Adrenal gland (tissue), 19 donors: ENCODE data around the gene KCNA1. TPM values are rescaled to one million over a fixed set of nuclear protein-coding genes. Genes with fewer than 3 reads are reported as not detected.

Experiments
- DNase-seq, 7 donors: peaks; one replicate each; pipeline ENCODE4 v3.0.0-alpha.2; 2019 to 2020
- H3K27ac ChIP-seq, 5 donors: fragments of 200-600 bp; sonication (generic) in 4 of 5; 1 replicate in 3 of 5; 2 replicates in 2 of 5; pipeline versions ENCODE4 v1.5.1 to v1.8.0; 2016 to 2020; ENCODE audit warnings: mild to moderate bottlenecking in 1 of 5
- H3K27me3 ChIP-seq: fragments of 200-600 bp; 2 replicates; pipeline ENCODE4 v1.8.0; 2021
- H3K36me3 ChIP-seq, 2 donors: fragments of 200-600 bp; replicated peaks in 1 of 2; 1 replicate in 1 of 2; 2 replicates in 1 of 2; pipeline versions ENCODE4 v1.5.1 to v1.8.0; 2018 to 2022
- H3K4me1 ChIP-seq, 2 donors: fragments of 200-600 bp; replicated peaks in 1 of 2; 1 replicate in 1 of 2; 2 replicates in 1 of 2; pipeline versions ENCODE4 v1.5.1 to v1.8.0; 2018 to 2021
- H3K4me3 ChIP-seq, 4 donors: fragments of 200-600 bp; sonication (generic) in 3 of 4; one replicate each; pipeline ENCODE4 v1.5.1; 2016 to 2018
- H3K9me3 ChIP-seq, 3 donors: fragments of 200-600 bp; sonication (generic) in 1 of 3; replicated peaks in 1 of 3; 1 replicate in 2 of 3; 2 replicates in 1 of 3; pipeline versions ENCODE4 v1.5.1 to v1.8.0; 2016 to 2021
- POLR2A ChIP-seq, 2 donors: fragments of 450-650 bp; IDR thresholded peaks; one replicate each; pipeline ENCODE4 v1.6.1; 2017; ENCODE audit warnings: antibody characterized with exemption in 2 of 2, mild to moderate bottlenecking in 2 of 2, moderate library complexity in 1 of 2
- WGBS, 4 donors: extraction: QIAGEN DNeasy Blood & Tissue Kit in 2 of 4; methylation state at CpG; one replicate each; pipeline versions ENCODE4 v1.1.5 to v1.1.7; 2013 to 2017; 5-methylcytosine and 5-hydroxymethylcytosine counted together
- intact Hi-C, 2 donors: fragments of 100-400 bp; cut with DNase I; formaldehyde crosslinking; loops; one replicate each; pipeline versions ENCODE4 v1.14.1 to v1.15.0; 2022 to 2023
- long read RNA-seq, 10 donors: library from polyadenylated mRNA in 3 of 10; unstranded in 2 of 10; stranded (forward) in 1 of 10; transcript quantifications; one replicate each; pipeline ENCODE4 v2.0.0 and lab custom pipeline, GENCODE V29; 2021 to 2026
- polyA plus RNA-seq, 3 donors: library from polyadenylated mRNA; stranded (reverse); fragments of 200-250 nt in 2 of 3; fragments of 350-450 nt in 1 of 3; fragmentation: Illumina TruSeq in 1 of 3; extraction: RNeasy Lipid Tissue Mini Kit (QIAGEN cat#74804) in 1 of 3; gene quantifications; one replicate each; pipeline ENCODE4 v1.2.3, GENCODE V29; 2013 to 2014
- total RNA-seq, 9 donors: library from RNA; depleted of rRNA in 4 of 9; stranded (reverse); fragments of >200 nt in 4 of 9; fragments of 120-200 nt in 1 of 9; fragmentation: NEBNext Ultra II Directional in 1 of 9; extraction: Animal tissue kit (Norgen Biotek cat#: 25700) in 1 of 9; gene quantifications; one replicate each; pipeline versions ENCODE4 v1.1.0 to v1.2.4, GENCODE V29; 2013 to 2023
- TF ChIP-seq, protein P1 (sequence below), 6 experiments: fragments of 450-650 bp in 4 of 6; fragments of 200-600 bp in 2 of 6; sonication (generic) in 1 of 6; IDR thresholded peaks; 1 replicate in 5 of 6; 2 replicates in 1 of 6; pipeline versions ENCODE4 v1.5.1 to v1.8.0; 2016 to 2021; ENCODE audit warnings: antibody characterized with exemption in 6 of 6, mild to moderate bottlenecking in 2 of 6, moderate library complexity in 1 of 6
- donor health status: healthy with polysubstance abuse.
- donor health status: Bipolar disorder and iron deficiency.
- donor health status: DM: yes; HTN: yes; CAD: no.
- donor health status: DM: no; HTN: no; CAD: no.
- donor health status: DM: no; HTN: no; CAD: no.
- donor health status: DM: yes; HTN: yes; CAD: no.

Gene KCNA1
- under 1 TPM in 1 of 9 donors, not detected in 8; under 0.01 TPM for total RNA-seq
- polyA plus RNA-seq = not detected
- long read RNA-seq, donor 1 = 0 reads
- long read RNA-seq, donor 2 = 0 reads
- long read RNA-seq, donor 3 = 0 reads
- long read RNA-seq, donor 4 = 0 reads
- long read RNA-seq, donor 5 = 0 reads
- long read RNA-seq, donor 6 = 0 reads
- long read RNA-seq, donor 7 = 0 reads
- long read RNA-seq, donor 8 = 0 reads
- long read RNA-seq, donor 9 = 0 reads
- long read RNA-seq, donor 10 = 0 reads

DNA sequence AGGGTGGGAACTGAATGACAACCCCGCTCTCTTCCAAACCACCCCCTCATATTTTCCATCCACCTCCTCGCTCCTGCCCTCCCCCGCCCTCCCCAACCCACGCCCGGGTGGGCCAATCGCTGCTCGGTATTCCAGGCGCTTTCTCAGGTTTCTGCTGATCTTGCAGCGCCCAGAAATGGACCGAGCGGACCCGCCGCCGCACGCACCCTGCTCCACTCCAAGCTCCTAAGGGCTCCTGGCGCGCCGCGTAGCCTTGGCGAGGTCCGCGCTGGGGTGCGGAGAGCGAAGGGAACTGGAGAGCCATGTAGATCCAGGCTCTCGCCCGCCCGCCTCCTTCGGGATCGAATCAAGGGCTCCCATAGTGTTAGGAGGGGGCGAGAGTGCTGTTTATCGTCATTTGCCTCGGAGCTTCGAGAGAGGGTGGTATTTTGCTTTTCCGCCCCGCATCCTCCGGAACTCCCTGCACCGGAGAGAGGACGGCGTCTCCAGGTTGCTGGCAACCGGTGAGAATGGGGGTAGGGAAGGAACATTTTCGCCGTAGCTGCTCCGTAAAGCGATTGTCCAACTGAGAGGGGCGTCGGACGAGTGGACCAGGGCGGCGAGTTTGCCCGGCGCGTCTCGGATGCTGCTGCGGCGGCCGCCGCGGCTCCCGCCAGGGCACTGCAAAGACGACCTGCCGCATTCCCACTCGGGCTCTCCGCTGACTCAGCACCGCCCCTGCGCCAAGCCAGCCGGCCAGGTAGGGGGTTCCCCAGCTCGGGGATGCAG lies at the start of gene KCNA1:
TSS of gene KCNA1 (plus strand) at position 172 of the 768 bp plus-strand sequence. CDS start 1,474 bp downstream, outside the sequence.
- Histone ChIP-seq H3K4me3 (peak within 1 kb of the TSS in 2 of 4 donors; percentile 11 to 54), H3K27ac (no peak within 1 kb of the TSS), H3K36me3 (no peaks in the 10 kb centered on the region), H3K9me3 (no peaks in the 10 kb centered on the region), H3K27me3 (peaks cover 45% of the 10 kb centered on the region), H3K4me1 (peaks cover 6 to 12% of the 10 kb centered on the region in 2 donors)
- no peak for TF ChIP-seq POLR2A (IDR thresholded peaks at IDR 0.05)
- TF ChIP-seq, protein P1, sequence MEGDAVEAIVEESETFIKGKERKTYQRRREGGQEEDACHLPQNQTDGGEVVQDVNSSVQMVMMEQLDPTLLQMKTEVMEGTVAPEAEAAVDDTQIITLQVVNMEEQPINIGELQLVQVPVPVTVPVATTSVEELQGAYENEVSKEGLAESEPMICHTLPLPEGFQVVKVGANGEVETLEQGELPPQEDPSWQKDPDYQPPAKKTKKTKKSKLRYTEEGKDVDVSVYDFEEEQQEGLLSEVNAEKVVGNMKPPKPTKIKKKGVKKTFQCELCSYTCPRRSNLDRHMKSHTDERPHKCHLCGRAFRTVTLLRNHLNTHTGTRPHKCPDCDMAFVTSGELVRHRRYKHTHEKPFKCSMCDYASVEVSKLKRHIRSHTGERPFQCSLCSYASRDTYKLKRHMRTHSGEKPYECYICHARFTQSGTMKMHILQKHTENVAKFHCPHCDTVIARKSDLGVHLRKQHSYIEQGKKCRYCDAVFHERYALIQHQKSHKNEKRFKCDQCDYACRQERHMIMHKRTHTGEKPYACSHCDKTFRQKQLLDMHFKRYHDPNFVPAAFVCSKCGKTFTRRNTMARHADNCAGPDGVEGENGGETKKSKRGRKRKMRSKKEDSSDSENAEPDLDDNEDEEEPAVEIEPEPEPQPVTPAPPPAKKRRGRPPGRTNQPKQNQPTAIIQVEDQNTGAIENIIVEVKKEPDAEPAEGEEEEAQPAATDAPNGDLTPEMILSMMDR (IDR thresholded peaks at IDR 0.05) = no peak
- 1 to 3% (median 1%) methylated on average over 36 to 67 of the region's 67 CpGs for WGBS, 4 donors
- intact Hi-C loops = no loop called here
- no peak for DNase-seq

DNA sequence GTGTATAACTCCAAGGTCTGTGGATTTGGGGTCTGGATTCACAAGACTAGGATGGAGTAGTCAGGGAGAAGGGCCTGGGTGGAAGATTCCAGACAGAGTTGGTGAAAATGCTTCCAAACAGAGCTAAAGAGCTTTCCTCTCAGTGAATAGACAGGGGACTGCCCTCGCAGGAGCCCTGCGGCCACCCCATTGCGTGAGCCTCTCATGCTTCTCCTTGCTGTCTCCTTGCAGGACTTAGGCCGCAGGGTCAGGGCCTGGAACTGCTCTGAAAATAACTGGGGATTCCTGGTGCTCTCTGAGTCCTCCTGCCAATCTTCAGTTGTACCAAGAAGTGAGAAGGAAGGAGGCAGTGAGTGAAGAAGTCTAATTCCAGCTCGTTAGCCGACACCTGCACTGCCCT lies 49.0 kb upstream of the KCNA1 start:
- H3K4me3 ChIP-seq = no peak overlapping the region
- H3K9me3 ChIP-seq = no peaks in the 10 kb centered on the region
- intact Hi-C loops = no loop called here
- H3K27ac ChIP-seq = no peak overlapping the region
- no peaks in the 10 kb centered on the region for H3K36me3 ChIP-seq
- 77 to 100% (median 85%) methylated on average over 3 to 6 of the region's 6 CpGs for WGBS, 4 donors
- H3K27me3 ChIP-seq = peaks cover 3% of the 10 kb centered on the region
- H3K4me1 ChIP-seq = no peaks in the 10 kb centered on the region
- TF ChIP-seq POLR2A (IDR thresholded peaks at IDR 0.05) = no peak
- TF ChIP-seq, protein P1 (IDR thresholded peaks at IDR 0.05) = no peak
- no peak for DNase-seq

DNA sequence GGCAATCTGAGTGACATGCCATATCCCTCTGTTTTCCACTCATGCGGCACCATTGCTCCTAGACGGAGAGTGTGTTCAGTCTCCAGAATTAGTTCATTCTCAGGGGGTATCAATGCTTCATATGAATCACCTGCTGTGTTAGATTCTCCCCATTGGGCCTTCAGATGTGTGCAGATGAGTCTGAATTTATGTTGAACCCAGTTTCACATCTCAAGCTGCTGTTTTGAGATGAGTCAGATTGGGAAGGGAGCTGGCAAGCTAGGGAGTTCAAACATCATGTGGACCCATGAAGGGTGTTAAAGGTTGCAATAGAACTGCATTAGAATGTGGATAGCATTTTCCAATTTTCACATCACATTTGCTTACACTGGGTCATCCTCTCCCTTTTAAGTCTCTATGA lies 46.9 kb upstream of the KCNA1 start:
- TF ChIP-seq, protein P1 (IDR thresholded peaks at IDR 0.05) = no peak
- no peak for TF ChIP-seq POLR2A (IDR thresholded peaks at IDR 0.05)
- 74 to 91% (median 83%) methylated on average over 2 of the region's 2 CpGs for WGBS, 4 donors
- no peaks in the 10 kb centered on the region for H3K36me3 ChIP-seq

DNA sequence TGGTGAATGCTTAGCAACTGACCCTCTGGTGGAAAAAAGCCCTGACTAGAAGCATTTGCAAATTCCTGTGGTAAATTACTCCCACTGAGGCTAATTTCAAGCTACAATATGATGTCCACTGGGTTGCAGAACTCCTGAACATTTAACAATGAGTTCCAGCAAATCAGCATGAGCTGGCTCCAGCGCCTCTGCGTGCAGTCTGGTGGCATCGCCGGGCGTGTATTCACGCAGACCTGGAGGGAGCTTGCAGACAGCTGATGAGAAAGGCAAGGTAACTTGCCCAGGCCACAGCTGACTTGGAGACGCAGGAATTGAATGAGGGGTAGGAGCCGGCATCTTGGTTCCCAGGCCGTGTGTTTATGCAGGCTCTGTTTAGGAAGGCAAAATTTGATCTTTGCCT lies 45.1 kb upstream of the KCNA1 start:
- DNase-seq = no peak
- Histone ChIP-seq H3K27me3 (no peaks in the 10 kb centered on the region), H3K27ac (no peak overlapping the region), H3K4me3 (no peak overlapping the region), H3K9me3 (no peaks in the 10 kb centered on the region), H3K4me1 (no peaks in the 10 kb centered on the region), H3K36me3 (no peaks in the 10 kb centered on the region)
- whole genome bisulfite sequencing, 4 donors = 66 to 82% (median 77%) methylated on average over 9 of the region's 9 CpGs
- TF ChIP-seq, protein P1 (IDR thresholded peaks at IDR 0.05) = no peak
- TF ChIP-seq POLR2A (IDR thresholded peaks at IDR 0.05) = no peak
- intact Hi-C loops = no loop called here

More for the DNA sequence above, 46.9 kb upstream of the KCNA1 start:
- Histone ChIP-seq H3K27me3 (no peaks in the 10 kb centered on the region), H3K4me1 (no peaks in the 10 kb centered on the region), H3K4me3 (no peak overlapping the region), H3K9me3 (no peaks in the 10 kb centered on the region), H3K27ac (no peak overlapping the region)
- no peak for DNase-seq
- intact Hi-C loops = no loop called here
